ENCODE data around the gene AOC2. TPM values are rescaled to one million over a fixed set of nuclear protein-coding genes. Genes with fewer than 3 reads are reported as not detected.
"Not testable (repeated sequence)": the region's sequence is repeated elsewhere in the genome, so short reads cannot be mapped to it uniquely, and the experiment has no call there.

AOC2 gene
- total RNA-seq, 1 experiment from 2014 or later, result not detected

DNA sequence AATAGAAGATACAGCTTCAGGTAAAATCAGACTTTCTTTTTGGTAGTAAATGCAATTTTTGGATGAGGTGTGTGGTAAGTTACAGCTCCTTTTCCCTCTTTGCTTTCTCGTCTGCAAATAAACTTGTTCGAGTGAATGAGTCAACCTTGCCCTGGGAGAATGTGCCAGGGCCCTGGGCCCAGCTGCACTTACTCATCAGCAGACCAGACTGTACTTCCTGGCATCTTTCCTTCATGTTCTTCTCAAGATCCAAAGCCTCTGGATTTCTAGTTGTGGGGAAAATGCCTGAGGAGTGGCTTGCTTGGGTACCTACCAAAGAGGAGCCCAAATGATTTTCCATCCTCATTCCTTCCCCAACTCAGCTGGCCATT lies 50.8 kb downstream of the AOC2 start:
- in situ Hi-C loops (cut with HindIII; ENCODE audit: low pct_unique_long_range_greater_than_20kb, low sequenced_read_pairs), result no loop called here
- DNase-seq (ENCODE audit: low read depth), result peak; percentile 61

GRCh38 chr17:42898147-42898811 lies 53.9 kb downstream of the AOC2 start:
- in situ Hi-C loops (cut with HindIII; ENCODE audit: low pct_unique_long_range_greater_than_20kb, low sequenced_read_pairs), result no loop called here
- DNase-seq (ENCODE audit: low read depth), result no peak

- DNase-seq (ENCODE audit: low read depth); in situ Hi-C loops (cut with HindIII; ENCODE audit: low pct_unique_long_range_greater_than_20kb, low sequenced_read_pairs): not testable (repeated sequence)
Observed at GRCh38 chr17:42899981-42900380, 55.6 kb downstream of the AOC2 start.

Other genes starting within 250 kb of the AOC2 start
- gene RETREG3, start 235.2 kb upstream of the AOC2 start, total RNA-seq (2014; rRNA removed; shearing (Covaris generic); ENCODE audit: low replicate concordance), result 50.5 and 90.2 TPM in 2 replicates
- gene TUBG1, start 234.9 kb upstream of the AOC2 start, total RNA-seq (2014; rRNA removed; shearing (Covaris generic); ENCODE audit: low replicate concordance), result 74.8 and 76.6 TPM in 2 replicates
- 3.1 and 6.7 TPM in 2 replicates for gene TUBG2, start 185.3 kb upstream of the AOC2 start, total RNA-seq (2014; rRNA removed; shearing (Covaris generic); ENCODE audit: low replicate concordance)
- 20.5 and 21.5 TPM in 2 replicates for gene PLEKHH3, start 167.6 kb upstream of the AOC2 start, total RNA-seq (2014; rRNA removed; shearing (Covaris generic); ENCODE audit: low replicate concordance)
- gene CCR10, start 162.7 kb upstream of the AOC2 start, total RNA-seq (2014; rRNA removed; shearing (Covaris generic); ENCODE audit: low replicate concordance), result not detected in 2 replicates
- 2.0 and 3.2 TPM in 2 replicates for gene CNTNAP1, start 162.0 kb upstream of the AOC2 start, total RNA-seq (2014; rRNA removed; shearing (Covaris generic); ENCODE audit: low replicate concordance)
- gene EZH1, start 99.5 kb upstream of the AOC2 start, total RNA-seq (2014; rRNA removed; shearing (Covaris generic); ENCODE audit: low replicate concordance), result 8.2 and 21.3 TPM in 2 replicates
- not detected in 2 replicates for gene RAMP2, start 83.4 kb upstream of the AOC2 start, total RNA-seq (2014; rRNA removed; shearing (Covaris generic); ENCODE audit: low replicate concordance)
- gene VPS25, start 71.1 kb upstream of the AOC2 start, total RNA-seq (2014; rRNA removed; shearing (Covaris generic); ENCODE audit: low replicate concordance), result 123 and 179 TPM in 2 replicates
- not detected in 2 replicates for gene WNK4, start 64.0 kb upstream of the AOC2 start, total RNA-seq (2014; rRNA removed; shearing (Covaris generic); ENCODE audit: low replicate concordance)
- 211 and 246 TPM in 2 replicates for gene COA3, start 45.9 kb upstream of the AOC2 start, total RNA-seq (2014; rRNA removed; shearing (Covaris generic); ENCODE audit: low replicate concordance)
- gene CNTD1, start 45.7 kb upstream of the AOC2 start, total RNA-seq (2014; rRNA removed; shearing (Covaris generic); ENCODE audit: low replicate concordance), result 0.09 TPM in 1 of 2 replicates, not detected in the other
- gene BECN1, start 20.3 kb upstream of the AOC2 start, total RNA-seq (2014; rRNA removed; shearing (Covaris generic); ENCODE audit: low replicate concordance), result 107 and 132 TPM in 2 replicates
- gene PSME3, start 11.2 kb upstream of the AOC2 start, total RNA-seq (2014; rRNA removed; shearing (Covaris generic); ENCODE audit: low replicate concordance), result 61.1 and 83.1 TPM in 2 replicates
- gene AOC3, start 6.6 kb downstream of the AOC2 start, total RNA-seq (2014; rRNA removed; shearing (Covaris generic); ENCODE audit: low replicate concordance), result 0.17 TPM in 1 of 2 replicates, not detected in the other
- gene G6PC1, start 56.2 kb downstream of the AOC2 start, total RNA-seq (2014; rRNA removed; shearing (Covaris generic); ENCODE audit: low replicate concordance), result not detected in 2 replicates
- 38.8 and 50.3 TPM in 2 replicates for gene AARSD1, start 119.9 kb downstream of the AOC2 start, total RNA-seq (2014; rRNA removed; shearing (Covaris generic); ENCODE audit: low replicate concordance)
- gene PTGES3L, start 135.5 kb downstream of the AOC2 start, total RNA-seq (2014; rRNA removed; shearing (Covaris generic); ENCODE audit: low replicate concordance), result not detected in 2 replicates
- gene RUNDC1, start 136.0 kb downstream of the AOC2 start, total RNA-seq (2014; rRNA removed; shearing (Covaris generic); ENCODE audit: low replicate concordance), result 8.9 and 9.8 TPM in 2 replicates
- gene RPL27, start 153.8 kb downstream of the AOC2 start, total RNA-seq (2014; rRNA removed; shearing (Covaris generic); ENCODE audit: low replicate concordance), result 1,310 and 1,529 TPM in 2 replicates
- 42.9 and 90.9 TPM in 2 replicates for gene IFI35, start 162.2 kb downstream of the AOC2 start, total RNA-seq (2014; rRNA removed; shearing (Covaris generic); ENCODE audit: low replicate concordance)
- gene VAT1, start 177.8 kb downstream of the AOC2 start, total RNA-seq (2014; rRNA removed; shearing (Covaris generic); ENCODE audit: low replicate concordance), result 163 and 181 TPM in 2 replicates
- gene RND2, start 180.7 kb downstream of the AOC2 start, total RNA-seq (2014; rRNA removed; shearing (Covaris generic); ENCODE audit: low replicate concordance), result 1.2 TPM in 1 of 2 replicates, not detected in the other

Data from Caki2 (cell line).